Activated naive CD4-positive, alpha-beta T cell treated with Interleukin-2 at 50 U/mL for 16 hours (primary cell): ENCODE measurements around the gene GNB1L.

Source experiments
- DNase-seq: peaks from one replicate; pipeline ENCODE4 v3.0.0-alpha.2; 2020

GNB1L gene

GRCh38 chr22:19854778-19855503 lies at the start of gene GNB1L, which contains the start of gene RTL10:
GNB1L (minus strand) TSS chr22:19854874; CDS start chr22:19821355, 33,519 bp downstream.
RTL10 (minus strand) TSS chr22:19854874; CDS start chr22:19852261, 2,613 bp downstream.
- DNase-seq, result peak; percentile 96

- DNase-seq, result no peak
Measured at GRCh38 chr22:19904174-19904856, 49.6 kb upstream of the GNB1L start.

GRCh38 chr22:19903513-19903912 lies 48.8 kb upstream of the GNB1L start:
- no peak for DNase-seq

- no peak for DNase-seq
Measured at GRCh38 chr22:19903031-19903430, 48.4 kb upstream of the GNB1L start.

GRCh38 chr22:19902245-19902715 lies 47.6 kb upstream of the GNB1L start:
- DNase-seq, result no peak

- no peak for DNase-seq
Measured at GRCh38 chr22:19901577-19902244, 47.0 kb upstream of the GNB1L start.

GRCh38 chr22:19900707-19901436 lies 46.2 kb upstream of the GNB1L start:
- no peak for DNase-seq

GRCh38 chr22:19898831-19899567 lies 44.3 kb upstream of the GNB1L start:
- DNase-seq, result no peak

GRCh38 chr22:19898145-19898544 lies 43.5 kb upstream of the GNB1L start:
- DNase-seq, result no peak

GRCh38 chr22:19897726-19898125 lies 43.1 kb upstream of the GNB1L start:
- DNase-seq, result no peak

GRCh38 chr22:19896665-19897355 lies 42.1 kb upstream of the GNB1L start:
- DNase-seq, result no peak

- DNase-seq, result no peak
Measured at GRCh38 chr22:19895160-19895849, 40.6 kb upstream of the GNB1L start.

GRCh38 chr22:19893363-19893762 lies 38.7 kb upstream of the GNB1L start:
- DNase-seq, result no peak

- DNase-seq, result no peak
Measured at GRCh38 chr22:19892925-19893324, 38.3 kb upstream of the GNB1L start.

- peak; percentile 66 for DNase-seq
Measured at GRCh38 chr22:19892257-19892879, 37.7 kb upstream of the GNB1L start.

- peak; percentile 85 for DNase-seq
Measured at GRCh38 chr22:19891317-19892256, 36.9 kb upstream of the GNB1L start.

- DNase-seq, result no peak
Measured at GRCh38 chr22:19890502-19891316, 36.0 kb upstream of the GNB1L start.

- no peak for DNase-seq
Measured at GRCh38 chr22:19889951-19890350, 35.3 kb upstream of the GNB1L start.
